ENCODE measurements around the gene DNAH3. TPM values are rescaled to one million over a fixed set of nuclear protein-coding genes. Genes with fewer than 3 reads are reported as not detected.
"Not testable (repeated sequence)": the region's sequence is repeated elsewhere in the genome, so short reads cannot be mapped to it uniquely, and the experiment has no call there.

The DNAH3 gene
- total RNA-seq (not detected), polyA plus RNA-seq (under 1 TPM in 2 of 3 donors, not detected in 1; 0.02 to 0.03 TPM)
- long read RNA-seq, donor 1, result 0 reads
- long read RNA-seq, donor 2, result 0 reads

- no peak within 1 kb of the TSS for H3K27ac ChIP-seq
Measured at GRCh38 chr16:21150375-21151001, at the start of gene DNAH3. Gene DNAH3, minus strand, starts transcription at chr16:21150846. Its CDS starts 527 bp downstream, at chr16:21150319.

GRCh38 chr16:21199607-21200218 lies 49.1 kb upstream of the DNAH3 start:
- H3K36me3 ChIP-seq, result no peaks in the 10 kb centered on the region
- H3K27ac ChIP-seq, result no peak overlapping the region
- no peak for TF ChIP-seq CTCF (IDR thresholded peaks at IDR 0.05 in 8 of 11, conservative IDR thresholded peaks at IDR 0.05 in 3 of 11)
- no peak for DNase-seq
- H3K4me1 ChIP-seq, result no peaks in the 10 kb centered on the region
- peaks cover 0 to 30% (median 5%) of the 10 kb centered on the region in 7 donors for H3K27me3 ChIP-seq (replicated peaks in 1 of 7)
- intact Hi-C loops (cut with DNase I; ENCODE audit: low total_unique reads), result no loop called here
- no peak overlapping the region for H3K4me3 ChIP-seq
- 66 to 77% (median 73%) methylated on average over 5 of the region's 5 CpGs for WGBS, 5 donors
- H3K9me3 ChIP-seq, result no peaks in the 10 kb centered on the region

More at GRCh38 chr16:21150375-21151001, at the start of gene DNAH3:
- intact Hi-C loops (cut with DNase I; ENCODE audit: low total_unique reads), result loop anchor here (10.0 kb wide), 2 partner anchors 154 to 1174 kb away; no protein-coding TSS in a partner anchor
- Histone ChIP-seq H3K27me3 (replicated peaks in 1 of 7) (peaks cover 0 to 38% (median 0%) of the 10 kb centered on the region in 7 donors), H3K4me3 (no peak within 1 kb of the TSS), H3K9me3 (no peaks in the 10 kb centered on the region), H3K36me3 (no peaks in the 10 kb centered on the region), H3K4me1 (peaks cover 0 to 6% (median 0%) of the 10 kb centered on the region in 6 donors)
- no peak for DNase-seq
- 9 to 14% (median 9%) methylated on average over 8 of the region's 8 CpGs for WGBS, 5 donors
- TF ChIP-seq POLR2AphosphoS5 (IDR thresholded peaks at IDR 0.05), result no peak

DNA sequence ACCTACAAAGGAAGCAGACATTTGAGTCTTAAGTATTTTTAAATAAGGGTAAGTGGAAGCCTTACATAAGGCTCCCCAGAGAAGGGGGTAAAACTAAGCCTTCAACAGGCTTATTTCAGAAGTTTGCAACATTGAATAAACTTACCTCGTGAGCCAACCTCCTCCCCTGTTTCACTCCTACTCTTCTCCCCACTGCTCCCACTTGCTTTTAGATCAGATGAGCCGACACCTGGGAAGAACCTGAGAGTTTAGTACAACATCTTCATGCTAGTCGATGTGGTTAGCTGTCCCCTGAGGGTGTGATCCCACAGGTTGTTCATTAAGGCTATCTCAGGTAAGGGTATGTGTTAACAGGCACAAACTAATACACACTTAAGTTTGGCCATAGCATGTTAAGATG lies 47.0 kb upstream of the DNAH3 start:
- 72 to 89% (median 83%) methylated on average over 3 of the region's 3 CpGs for WGBS, 5 donors
- no peaks in the 10 kb centered on the region for H3K9me3 ChIP-seq
- intact Hi-C loops (cut with DNase I; ENCODE audit: low total_unique reads), result no loop called here
- no peak overlapping the region for H3K27ac ChIP-seq
- peaks cover 0 to 30% (median 5%) of the 10 kb centered on the region in 7 donors for H3K27me3 ChIP-seq (replicated peaks in 1 of 7)
- no peaks in the 10 kb centered on the region for H3K36me3 ChIP-seq
- no peak for TF ChIP-seq CTCF (IDR thresholded peaks at IDR 0.05 in 8 of 11, conservative IDR thresholded peaks at IDR 0.05 in 3 of 11)
- no peak for TF ChIP-seq POLR2A (IDR thresholded peaks at IDR 0.05)
- TF ChIP-seq POLR2AphosphoS5 (IDR thresholded peaks at IDR 0.05), result no peak
- H3K4me3 ChIP-seq, result no peak overlapping the region
- no peaks in the 10 kb centered on the region for H3K4me1 ChIP-seq
- no peak for DNase-seq

- 32 to 50% (median 38%) methylated on average over 1 of the region's 1 CpG for WGBS, 5 donors
- intact Hi-C loops (cut with DNase I; ENCODE audit: low total_unique reads), result no loop called here
Measured at GRCh38 chr16:21197112-21197511, 46.5 kb upstream of the DNAH3 start.

GRCh38 chr16:21195330-21195729 lies 44.7 kb upstream of the DNAH3 start:
- H3K36me3 ChIP-seq; DNase-seq; H3K9me3 ChIP-seq; H3K4me3 ChIP-seq; H3K27ac ChIP-seq; intact Hi-C loops (cut with DNase I; ENCODE audit: low total_unique reads); H3K4me1 ChIP-seq: not testable (repeated sequence)
- peaks cover 0 to 29% (median 5%) of the 10 kb centered on the region in 7 donors for H3K27me3 ChIP-seq (replicated peaks in 1 of 7)
- WGBS, 5 donors, result 82 to 96% (median 90%) methylated on average over 8 of the region's 8 CpGs

More at GRCh38 chr16:21197112-21197511, 46.5 kb upstream of the DNAH3 start:
- peaks cover 0 to 30% (median 5%) of the 10 kb centered on the region in 7 donors for H3K27me3 ChIP-seq (replicated peaks in 1 of 7)
- no peak for DNase-seq
- H3K4me1 ChIP-seq, result no peaks in the 10 kb centered on the region
- H3K4me3 ChIP-seq, result no peak overlapping the region
- TF ChIP-seq CTCF (IDR thresholded peaks at IDR 0.05 in 8 of 11, conservative IDR thresholded peaks at IDR 0.05 in 3 of 11) (no peak), POLR2A (IDR thresholded peaks at IDR 0.05) (no peak), POLR2AphosphoS5 (IDR thresholded peaks at IDR 0.05) (no peak)
- H3K27ac ChIP-seq, result no peak overlapping the region
- no peaks in the 10 kb centered on the region for H3K9me3 ChIP-seq
- H3K36me3 ChIP-seq, result no peaks in the 10 kb centered on the region
